ENCODE results near the gene ARHGAP6.

ARHGAP6 gene

GRCh38 chrX:11215191-11215921 lies 450.4 kb downstream of the ARHGAP6 start:
- no peaks in the 10 kb centered on the region for H3K9me3 Mint-ChIP-seq
- H3K4me3 Mint-ChIP-seq: no peak overlapping the region
- H3K27me3 Mint-ChIP-seq: no peaks in the 10 kb centered on the region
- no peak overlapping the region for H3K27ac Mint-ChIP-seq
- no peaks in the 10 kb centered on the region for H3K36me3 Mint-ChIP-seq (ENCODE audit: low read depth)
- H3K4me1 Mint-ChIP-seq (ENCODE audit: low read depth): no peaks in the 10 kb centered on the region

- Mint-ChIP-seq H3K4me1 (ENCODE audit: low read depth) (no peaks in the 10 kb centered on the region), H3K27ac (no peak overlapping the region), H3K9me3 (no peaks in the 10 kb centered on the region), H3K27me3 (no peaks in the 10 kb centered on the region), H3K4me3 (no peak overlapping the region), H3K36me3 (ENCODE audit: low read depth) (no peaks in the 10 kb centered on the region)
Observed at GRCh38 chrX:11214346-11215190, 451.2 kb downstream of the ARHGAP6 start.

GRCh38 chrX:11212741-11213140 lies 453.0 kb downstream of the ARHGAP6 start:
- H3K4me3 Mint-ChIP-seq: no peak overlapping the region
- no peaks in the 10 kb centered on the region for H3K36me3 Mint-ChIP-seq (ENCODE audit: low read depth)
- no peaks in the 10 kb centered on the region for H3K4me1 Mint-ChIP-seq (ENCODE audit: low read depth)
- no peaks in the 10 kb centered on the region for H3K9me3 Mint-ChIP-seq
- H3K27me3 Mint-ChIP-seq: no peaks in the 10 kb centered on the region
- no peak overlapping the region for H3K27ac Mint-ChIP-seq

GRCh38 chrX:11210415-11210801 lies 455.3 kb downstream of the ARHGAP6 start:
- no peaks in the 10 kb centered on the region for H3K4me1 Mint-ChIP-seq (ENCODE audit: low read depth)
- no peak overlapping the region for H3K4me3 Mint-ChIP-seq
- H3K9me3 Mint-ChIP-seq: no peaks in the 10 kb centered on the region
- no peaks in the 10 kb centered on the region for H3K27me3 Mint-ChIP-seq
- H3K36me3 Mint-ChIP-seq (ENCODE audit: low read depth): no peaks in the 10 kb centered on the region
- H3K27ac Mint-ChIP-seq: no peak overlapping the region

- H3K27me3 Mint-ChIP-seq: no peaks in the 10 kb centered on the region
- H3K27ac Mint-ChIP-seq: no peak overlapping the region
- H3K9me3 Mint-ChIP-seq: no peaks in the 10 kb centered on the region
Observed at GRCh38 chrX:11209798-11210414, 455.8 kb downstream of the ARHGAP6 start.

GRCh38 chrX:11206716-11207115 lies 459.0 kb downstream of the ARHGAP6 start:
- Mint-ChIP-seq H3K36me3 (ENCODE audit: low read depth) (no peaks in the 10 kb centered on the region), H3K27ac (no peak overlapping the region), H3K4me3 (no peak overlapping the region)

More at GRCh38 chrX:11209798-11210414, 455.8 kb downstream of the ARHGAP6 start:
- no peaks in the 10 kb centered on the region for H3K4me1 Mint-ChIP-seq (ENCODE audit: low read depth)
- no peak overlapping the region for H3K4me3 Mint-ChIP-seq
- no peaks in the 10 kb centered on the region for H3K36me3 Mint-ChIP-seq (ENCODE audit: low read depth)

GRCh38 chrX:11205796-11206195 lies 459.9 kb downstream of the ARHGAP6 start:
- Mint-ChIP-seq H3K4me1 (ENCODE audit: low read depth) (no peaks in the 10 kb centered on the region), H3K9me3 (no peaks in the 10 kb centered on the region), H3K27me3 (no peaks in the 10 kb centered on the region), H3K27ac (no peak overlapping the region), H3K4me3 (no peak overlapping the region), H3K36me3 (ENCODE audit: low read depth) (no peaks in the 10 kb centered on the region)

More at GRCh38 chrX:11206716-11207115, 459.0 kb downstream of the ARHGAP6 start:
- Mint-ChIP-seq H3K9me3 (no peaks in the 10 kb centered on the region), H3K4me1 (ENCODE audit: low read depth) (no peaks in the 10 kb centered on the region), H3K27me3 (no peaks in the 10 kb centered on the region)

GRCh38 chrX:11197671-11198070 lies 468.0 kb downstream of the ARHGAP6 start:
- Mint-ChIP-seq H3K27me3 (peaks cover 3% of the 10 kb centered on the region), H3K9me3 (no peaks in the 10 kb centered on the region), H3K36me3 (ENCODE audit: low read depth) (no peaks in the 10 kb centered on the region), H3K4me3 (no peak overlapping the region), H3K27ac (no peak overlapping the region), H3K4me1 (ENCODE audit: low read depth) (no peaks in the 10 kb centered on the region)

GRCh38 chrX:11196476-11196875 lies 469.2 kb downstream of the ARHGAP6 start:
- H3K36me3 Mint-ChIP-seq (ENCODE audit: low read depth): no peaks in the 10 kb centered on the region
- peaks cover 3% of the 10 kb centered on the region for H3K27me3 Mint-ChIP-seq
- H3K4me3 Mint-ChIP-seq: no peak overlapping the region
- no peaks in the 10 kb centered on the region for H3K9me3 Mint-ChIP-seq
- H3K27ac Mint-ChIP-seq: no peak overlapping the region
- no peaks in the 10 kb centered on the region for H3K4me1 Mint-ChIP-seq (ENCODE audit: low read depth)

GRCh38 chrX:11193035-11193469 lies 472.7 kb downstream of the ARHGAP6 start:
- H3K4me1 Mint-ChIP-seq (ENCODE audit: low read depth): no peaks in the 10 kb centered on the region
- H3K36me3 Mint-ChIP-seq (ENCODE audit: low read depth): no peaks in the 10 kb centered on the region
- no peak overlapping the region for H3K27ac Mint-ChIP-seq
- H3K27me3 Mint-ChIP-seq: no peaks in the 10 kb centered on the region
- no peak overlapping the region for H3K4me3 Mint-ChIP-seq
- no peaks in the 10 kb centered on the region for H3K9me3 Mint-ChIP-seq

- H3K4me3 Mint-ChIP-seq: no peak overlapping the region
- no peak overlapping the region for H3K27ac Mint-ChIP-seq
- H3K27me3 Mint-ChIP-seq: no peaks in the 10 kb centered on the region
- no peaks in the 10 kb centered on the region for H3K9me3 Mint-ChIP-seq
- H3K36me3 Mint-ChIP-seq (ENCODE audit: low read depth): no peaks in the 10 kb centered on the region
- H3K4me1 Mint-ChIP-seq (ENCODE audit: low read depth): no peaks in the 10 kb centered on the region
Observed at GRCh38 chrX:11190745-11191510, 474.8 kb downstream of the ARHGAP6 start.

GRCh38 chrX:11189097-11189496 lies 476.6 kb downstream of the ARHGAP6 start:
- H3K27ac Mint-ChIP-seq: no peak overlapping the region
- H3K36me3 Mint-ChIP-seq (ENCODE audit: low read depth): no peaks in the 10 kb centered on the region
- no peaks in the 10 kb centered on the region for H3K27me3 Mint-ChIP-seq
- no peak overlapping the region for H3K4me3 Mint-ChIP-seq
- no peaks in the 10 kb centered on the region for H3K4me1 Mint-ChIP-seq (ENCODE audit: low read depth)
- no peaks in the 10 kb centered on the region for H3K9me3 Mint-ChIP-seq

GRCh38 chrX:11188664-11189063 lies 477.1 kb downstream of the ARHGAP6 start:
- H3K9me3 Mint-ChIP-seq: no peaks in the 10 kb centered on the region
- no peaks in the 10 kb centered on the region for H3K36me3 Mint-ChIP-seq (ENCODE audit: low read depth)
- H3K4me3 Mint-ChIP-seq: no peak overlapping the region
- H3K27ac Mint-ChIP-seq: no peak overlapping the region
- no peaks in the 10 kb centered on the region for H3K4me1 Mint-ChIP-seq (ENCODE audit: low read depth)
- no peaks in the 10 kb centered on the region for H3K27me3 Mint-ChIP-seq

- H3K4me3 Mint-ChIP-seq: no peak overlapping the region
- H3K4me1 Mint-ChIP-seq (ENCODE audit: low read depth): no peaks in the 10 kb centered on the region
- no peak overlapping the region for H3K27ac Mint-ChIP-seq
- no peaks in the 10 kb centered on the region for H3K36me3 Mint-ChIP-seq (ENCODE audit: low read depth)
- H3K27me3 Mint-ChIP-seq: peaks cover 4% of the 10 kb centered on the region
- H3K9me3 Mint-ChIP-seq: no peaks in the 10 kb centered on the region
Observed at GRCh38 chrX:11187001-11187400, 478.7 kb downstream of the ARHGAP6 start.

All from stimulated activated naive CD8-positive, alpha-beta T cell treated with anti-CD3 and anti-CD28 coated beads, Interleukin-15, Interleukin-2, amounts not matched to agents 100 ng/mL and 50 ng/mL, for 24 hours (primary cell).